Tibial nerve (tissue), 4 donors: ENCODE measurements around the gene CALD1. TPM values are rescaled to one million over a fixed set of nuclear protein-coding genes. Genes with fewer than 3 reads are reported as not detected.

Source experiments
- DNase-seq, 2 donors: peaks; one replicate each; pipeline ENCODE4 v3.0.0-alpha.2; 2019; ENCODE audit warnings: low spot score in 2 of 2
- H3K27ac ChIP-seq, 4 donors: fragments of 200-600 bp; sonication (generic) in 3 of 4; one replicate each; pipeline ENCODE4 v1.5.1; 2017 to 2019; ENCODE audit warnings: mild to moderate bottlenecking in 1 of 4
- H3K27me3 ChIP-seq, 2 donors: fragments of 200-600 bp; sonication (generic) in 1 of 2; one replicate each; pipeline versions ENCODE4 v1.5.1 to v1.6.0; 2017 to 2019
- H3K36me3 ChIP-seq, 3 donors: fragments of 200-600 bp; sonication (generic); one replicate each; pipeline ENCODE4 v1.5.1; 2018 to 2019
- H3K4me1 ChIP-seq, 4 donors: fragments of 200-600 bp; sonication (generic) in 3 of 4; one replicate each; pipeline ENCODE4 v1.5.1; 2017 to 2019
- H3K4me3 ChIP-seq, 4 donors: fragments of 200-600 bp; sonication (generic) in 3 of 4; one replicate each; pipeline ENCODE4 v1.5.1; 2017 to 2019; ENCODE audit warnings: mild to moderate bottlenecking in 1 of 4, moderate library complexity in 1 of 4
- H3K9me3 ChIP-seq, 4 donors: fragments of 200-600 bp; sonication (generic) in 3 of 4; one replicate each; pipeline ENCODE4 v1.5.1; 2017 to 2019
- CTCF ChIP-seq, 5 experiments: fragments of 200-600 bp in 3 of 5; fragments of 450-650 bp in 2 of 5; sonication (generic) in 3 of 5; IDR thresholded peaks; one replicate each; pipeline ENCODE4 v1.5.1; 2016 to 2019; ENCODE audit warnings: antibody characterized with exemption in 5 of 5, mild to moderate bottlenecking in 3 of 5, moderate library complexity in 2 of 5
- EP300 ChIP-seq, 2 donors: sonication (generic); formaldehyde crosslinking; IDR thresholded peaks; one replicate each; pipeline ENCODE4 v1.6.1; 2017; ENCODE audit warnings: antibody characterized with exemption in 2 of 2, mild to moderate bottlenecking in 1 of 2
- POLR2A ChIP-seq, 2 donors: fragments of 450-650 bp; IDR thresholded peaks; one replicate each; pipeline ENCODE4 v1.6.1; 2017; ENCODE audit warnings: antibody characterized with exemption in 2 of 2, mild to moderate bottlenecking in 2 of 2, moderate library complexity in 2 of 2
- WGBS, 2 donors: methylation state at CpG; one replicate each; pipeline ENCODE4 v1.1.5; 2018; 5-methylcytosine and 5-hydroxymethylcytosine counted together
- total RNA-seq, 4 donors: library from RNA; depleted of rRNA; stranded (reverse); fragments of >200 nt; gene quantifications; one replicate each; pipeline ENCODE4 v1.1.0, GENCODE V29; 2016

The CALD1 gene
- total RNA-seq, 4 donors from 2014 or later = 320 to 870 (median 433) TPM

DNA sequence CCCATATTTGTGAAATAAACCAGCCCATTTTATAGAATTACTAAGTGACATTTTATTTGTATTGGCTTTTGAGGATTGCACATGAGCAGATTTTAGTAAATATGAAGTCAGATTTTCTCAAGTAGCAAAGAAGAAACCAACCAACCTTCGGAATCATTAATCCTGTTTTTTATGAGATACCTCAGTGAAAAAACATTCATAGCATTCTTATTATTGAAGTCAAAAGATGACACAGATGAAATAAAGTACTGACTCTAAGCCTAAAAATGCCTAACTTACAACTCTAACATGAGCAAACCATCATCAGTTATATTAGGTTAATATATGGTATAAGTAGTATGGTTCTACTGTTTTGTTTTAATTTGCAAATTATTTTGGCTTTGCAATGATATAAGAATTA, 147.0 kb downstream of the CALD1 start:
- no peak overlapping the region for H3K4me3 ChIP-seq
- H3K9me3 ChIP-seq = no peaks in the 10 kb centered on the region
- H3K27me3 ChIP-seq = no peaks in the 10 kb centered on the region
- 85 to 86% methylated on average over 1 of the region's 1 CpG for WGBS, 2 donors
- no peak for TF ChIP-seq EP300 (IDR thresholded peaks at IDR 0.05)
- TF ChIP-seq CTCF (IDR thresholded peaks at IDR 0.05) = no peak
- TF ChIP-seq POLR2A (IDR thresholded peaks at IDR 0.05) = no peak
- H3K4me1 ChIP-seq = peaks cover 0 to 14% (median 4%) of the 10 kb centered on the region in 4 donors
- no peak overlapping the region for H3K27ac ChIP-seq
- peaks cover 0 to 15% (median 0%) of the 10 kb centered on the region in 3 donors for H3K36me3 ChIP-seq
- no peak for DNase-seq

- 79 to 83% methylated on average over 2 of the region's 2 CpGs for WGBS, 2 donors
- no peak for TF ChIP-seq EP300 (IDR thresholded peaks at IDR 0.05)
- no peak for TF ChIP-seq POLR2A (IDR thresholded peaks at IDR 0.05)
- TF ChIP-seq CTCF (IDR thresholded peaks at IDR 0.05) = no peak
- no peaks in the 10 kb centered on the region for H3K9me3 ChIP-seq
- peaks cover 0 to 20% (median 0%) of the 10 kb centered on the region in 3 donors for H3K36me3 ChIP-seq
- peaks cover 0 to 19% (median 7%) of the 10 kb centered on the region in 4 donors for H3K4me1 ChIP-seq
- no peak overlapping the region for H3K4me3 ChIP-seq
- H3K27me3 ChIP-seq = no peaks in the 10 kb centered on the region
- DNase-seq = no peak
- no peak overlapping the region for H3K27ac ChIP-seq
Measured at GRCh38 chr7:134927076-134927475, 147.6 kb downstream of the CALD1 start.

GRCh38 chr7:134927723-134928122, 148.3 kb downstream of the CALD1 start:
- Histone ChIP-seq H3K36me3 (peaks cover 0 to 21% (median 0%) of the 10 kb centered on the region in 3 donors), H3K27me3 (no peaks in the 10 kb centered on the region), H3K4me1 (peaks cover 0 to 25% (median 10%) of the 10 kb centered on the region in 4 donors), H3K4me3 (no peak overlapping the region), H3K9me3 (no peaks in the 10 kb centered on the region), H3K27ac (no peak overlapping the region)
- no peak for DNase-seq
- WGBS, 2 donors = 91 to 96% methylated on average over 3 of the region's 3 CpGs
- TF ChIP-seq CTCF (IDR thresholded peaks at IDR 0.05) (no peak), POLR2A (IDR thresholded peaks at IDR 0.05) (no peak), EP300 (IDR thresholded peaks at IDR 0.05) (no peak)

GRCh38 chr7:134928554-134928953, 149.1 kb downstream of the CALD1 start:
- TF ChIP-seq POLR2A (IDR thresholded peaks at IDR 0.05) = no peak
- TF ChIP-seq EP300 (IDR thresholded peaks at IDR 0.05) = no peak
- TF ChIP-seq CTCF (IDR thresholded peaks at IDR 0.05) = no peak
- Histone ChIP-seq H3K27me3 (no peaks in the 10 kb centered on the region), H3K4me3 (no peak overlapping the region), H3K36me3 (peaks cover 0 to 21% (median 0%) of the 10 kb centered on the region in 3 donors), H3K9me3 (no peaks in the 10 kb centered on the region), H3K4me1 (peaks cover 0 to 27% (median 13%) of the 10 kb centered on the region in 4 donors), H3K27ac (no peak overlapping the region)
- 94 to 95% methylated on average over 18 of the region's 18 CpGs for WGBS, 2 donors
- DNase-seq = no peak

- Histone ChIP-seq H3K4me1 (peaks cover 0 to 40% (median 14%) of the 10 kb centered on the region in 4 donors), H3K4me3 (no peak overlapping the region), H3K27ac (peak overlapping the region in 1 of 4 donors; percentile 90), H3K27me3 (no peaks in the 10 kb centered on the region), H3K9me3 (no peaks in the 10 kb centered on the region), H3K36me3 (peaks cover 0 to 37% (median 0%) of the 10 kb centered on the region in 3 donors)
- TF ChIP-seq CTCF (IDR thresholded peaks at IDR 0.05) (no peak), EP300 (IDR thresholded peaks at IDR 0.05) (no peak), POLR2A (IDR thresholded peaks at IDR 0.05) (no peak)
- no peak for DNase-seq
- 33 to 47% methylated on average over 1 of the region's 1 CpG for WGBS, 2 donors
Measured at GRCh38 chr7:134931487-134931886, 152.1 kb downstream of the CALD1 start.
